Measurements from ENCODE around the gene WWC1. TPM values are rescaled to one million over a fixed set of nuclear protein-coding genes. Genes with fewer than 3 reads are reported as not detected.
A peak's percentile ranks its signal among the peaks of the same experiment; 100 is the strongest.

Gene WWC1
- total RNA-seq, 1 donor from 2014 or later: 48.6 TPM

GRCh38 chr5:168489059-168489458 is 197.6 kb downstream of the WWC1 start:
- Mint-ChIP-seq H3K4me3 (ENCODE audit: unreplicated experiment) (peak overlapping the region; percentile 1), H3K4me1 (ENCODE audit: low read depth, unreplicated experiment) (peaks cover 7% of the 10 kb centered on the region), H3K27ac (ENCODE audit: unreplicated experiment) (no peak overlapping the region), H3K9me3 (ENCODE audit: unreplicated experiment) (no peaks in the 10 kb centered on the region), H3K27me3 (ENCODE audit: low read depth, unreplicated experiment) (no peaks in the 10 kb centered on the region), H3K36me3 (ENCODE audit: low read depth, unreplicated experiment) (peaks cover 13% of the 10 kb centered on the region)
- TF ChIP-seq CTCF (IDR thresholded peaks at IDR 0.05; ENCODE audit: insufficient read depth, low read depth, low read length) (no peak), EZH2 (IDR thresholded peaks at IDR 0.05; ENCODE audit: insufficient read depth, low read length) (no peak)
- FAIRE-seq: no peak
- Histone ChIP-seq H3K79me2 (ENCODE audit: insufficient read depth, low read length) (peaks cover 58% of the 10 kb centered on the region), H3K4me3 (ENCODE audit: insufficient read depth, low read depth, low read length) (no peak overlapping the region), H2AFZ (ENCODE audit: low read depth, low read length) (no peak overlapping the region), H4K20me1 (ENCODE audit: insufficient read depth, low read length) (peaks cover 64% of the 10 kb centered on the region), H3K9me3 (ENCODE audit: insufficient read depth, low read depth, low read length) (no peaks in the 10 kb centered on the region), H3K27ac (ENCODE audit: low read depth, low read length) (no peak overlapping the region), H3K4me2 (ENCODE audit: low read length) (no peak overlapping the region), H3K9ac (ENCODE audit: low read length) (no peak overlapping the region), H3K36me3 (ENCODE audit: insufficient read depth, low read length) (peaks cover 48% of the 10 kb centered on the region), H3K27me3 (ENCODE audit: insufficient read depth, low read length) (no peaks in the 10 kb centered on the region), H3K4me1 (ENCODE audit: insufficient read depth, low read length) (peaks cover 8% of the 10 kb centered on the region)
- no peak for DNase-seq (ENCODE audit: low read depth)

- Histone ChIP-seq H3K27me3 (ENCODE audit: insufficient read depth, low read length) (no peaks in the 10 kb centered on the region), H3K79me2 (ENCODE audit: insufficient read depth, low read length) (peaks cover 37% of the 10 kb centered on the region), H2AFZ (ENCODE audit: low read depth, low read length) (no peak overlapping the region), H4K20me1 (ENCODE audit: insufficient read depth, low read length) (peaks cover 53% of the 10 kb centered on the region), H3K9me3 (ENCODE audit: insufficient read depth, low read depth, low read length) (no peaks in the 10 kb centered on the region), H3K27ac (ENCODE audit: low read depth, low read length) (no peak overlapping the region), H3K36me3 (ENCODE audit: insufficient read depth, low read length) (peaks cover 76% of the 10 kb centered on the region), H3K4me2 (ENCODE audit: low read length) (no peak overlapping the region), H3K4me3 (ENCODE audit: insufficient read depth, low read depth, low read length) (no peak overlapping the region), H3K9ac (ENCODE audit: low read length) (no peak overlapping the region), H3K4me1 (ENCODE audit: insufficient read depth, low read length) (no peaks in the 10 kb centered on the region)
- Mint-ChIP-seq H3K36me3 (ENCODE audit: low read depth, unreplicated experiment) (peaks cover 17% of the 10 kb centered on the region), H3K27ac (ENCODE audit: unreplicated experiment) (no peak overlapping the region), H3K9me3 (ENCODE audit: unreplicated experiment) (no peaks in the 10 kb centered on the region), H3K4me1 (ENCODE audit: low read depth, unreplicated experiment) (peaks cover 4% of the 10 kb centered on the region), H3K27me3 (ENCODE audit: low read depth, unreplicated experiment) (no peaks in the 10 kb centered on the region), H3K4me3 (ENCODE audit: unreplicated experiment) (no peak overlapping the region)
- DNase-seq (ENCODE audit: low read depth) (no peak), FAIRE-seq (no peak)
- TF ChIP-seq CTCF (IDR thresholded peaks at IDR 0.05; ENCODE audit: insufficient read depth, low read depth, low read length): no peak
- no peak for TF ChIP-seq EZH2 (IDR thresholded peaks at IDR 0.05; ENCODE audit: insufficient read depth, low read length)
Observed at GRCh38 chr5:168494057-168494555, 202.7 kb downstream of the WWC1 start.

- DNase-seq (ENCODE audit: low read depth): no peak
- Histone ChIP-seq H3K4me1 (ENCODE audit: insufficient read depth, low read length) (no peaks in the 10 kb centered on the region), H4K20me1 (ENCODE audit: insufficient read depth, low read length) (peaks cover 37% of the 10 kb centered on the region), H3K4me3 (ENCODE audit: insufficient read depth, low read depth, low read length) (no peak overlapping the region), H3K9ac (ENCODE audit: low read length) (no peak overlapping the region), H3K79me2 (ENCODE audit: insufficient read depth, low read length) (peaks cover 5% of the 10 kb centered on the region), H3K9me3 (ENCODE audit: insufficient read depth, low read depth, low read length) (no peaks in the 10 kb centered on the region), H3K4me2 (ENCODE audit: low read length) (no peak overlapping the region), H3K27ac (ENCODE audit: low read depth, low read length) (no peak overlapping the region), H2AFZ (ENCODE audit: low read depth, low read length) (no peak overlapping the region), H3K27me3 (ENCODE audit: insufficient read depth, low read length) (no peaks in the 10 kb centered on the region), H3K36me3 (ENCODE audit: insufficient read depth, low read length) (peaks cover 52% of the 10 kb centered on the region)
- H3K27me3 Mint-ChIP-seq (ENCODE audit: low read depth, unreplicated experiment): no peaks in the 10 kb centered on the region
- no peak overlapping the region for H3K4me3 Mint-ChIP-seq (ENCODE audit: unreplicated experiment)
- H3K4me1 Mint-ChIP-seq (ENCODE audit: low read depth, unreplicated experiment): no peaks in the 10 kb centered on the region
- no peaks in the 10 kb centered on the region for H3K9me3 Mint-ChIP-seq (ENCODE audit: unreplicated experiment)
- H3K36me3 Mint-ChIP-seq (ENCODE audit: low read depth, unreplicated experiment): peaks cover 13% of the 10 kb centered on the region
- no peak overlapping the region for H3K27ac Mint-ChIP-seq (ENCODE audit: unreplicated experiment)
- TF ChIP-seq EZH2 (IDR thresholded peaks at IDR 0.05; ENCODE audit: insufficient read depth, low read length): no peak
- no peak for FAIRE-seq
Observed at GRCh38 chr5:168502563-168503237, 211.3 kb downstream of the WWC1 start.
